ENCODE measurements around the gene GP9.
"Not testable (repeated sequence)": the region's sequence is repeated elsewhere in the genome, so short reads cannot be mapped to it uniquely, and the experiment has no call there.

The GP9 gene

DNA sequence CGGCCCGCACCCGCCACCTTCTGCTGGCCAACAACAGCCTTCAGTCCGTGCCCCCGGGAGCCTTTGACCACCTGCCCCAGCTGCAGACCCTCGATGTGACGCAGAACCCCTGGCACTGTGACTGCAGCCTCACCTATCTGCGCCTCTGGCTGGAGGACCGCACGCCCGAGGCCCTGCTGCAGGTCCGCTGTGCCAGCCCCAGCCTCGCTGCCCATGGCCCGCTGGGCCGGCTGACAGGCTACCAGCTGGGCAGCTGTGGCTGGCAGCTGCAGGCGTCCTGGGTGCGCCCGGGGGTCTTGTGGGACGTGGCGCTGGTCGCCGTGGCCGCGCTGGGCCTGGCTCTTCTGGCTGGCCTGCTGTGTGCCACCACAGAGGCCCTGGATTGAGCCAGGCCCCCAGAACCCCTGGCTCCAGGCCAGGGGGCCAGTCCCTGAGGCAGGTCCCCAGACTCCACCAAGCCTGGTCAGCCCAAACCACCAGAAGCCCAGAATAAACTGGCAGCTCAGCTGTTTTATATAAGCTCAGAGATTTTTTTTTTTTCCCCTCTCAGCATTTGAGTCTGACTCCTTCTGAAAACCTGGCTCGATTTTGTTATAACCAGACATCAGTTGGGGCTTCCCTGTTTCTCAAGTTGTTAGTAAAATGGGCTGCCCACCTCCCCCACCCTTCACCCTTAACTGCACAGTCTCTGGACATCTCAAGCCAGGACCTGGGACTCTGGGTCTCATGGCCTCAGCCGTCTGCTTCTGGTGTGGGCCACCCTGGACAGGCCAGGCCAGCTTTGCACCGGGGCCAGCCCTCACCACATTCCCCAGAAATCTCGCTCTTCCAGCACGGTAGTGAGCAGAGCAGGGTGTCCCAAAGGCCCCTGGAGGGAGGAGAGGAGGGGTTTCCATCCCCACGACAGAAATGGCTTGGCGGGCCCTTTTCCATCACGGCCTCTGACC lies 1.6 kb downstream of the GP9 start:
- Histone ChIP-seq H3K36me3 (ENCODE audit: control insufficient read depth, insufficient read depth, low read length) (no peaks in the 10 kb centered on the region), H3K27me3 (ENCODE audit: control insufficient read depth, insufficient read depth, low read length, poor library complexity, severe bottlenecking) (no peaks in the 10 kb centered on the region), H3K27ac (ENCODE audit: insufficient read depth, low read depth, low read length, poor library complexity, severe bottlenecking) (no peak overlapping the region), H3K4me3 (ENCODE audit: insufficient read depth, low read depth, low read length) (no peak overlapping the region), H3K4me1 (ENCODE audit: control insufficient read depth, insufficient read depth, low read length) (no peaks in the 10 kb centered on the region), H3K9me3 (ENCODE audit: control insufficient read depth, low read length) (no peaks in the 10 kb centered on the region)
- 95% methylated on average over 32 of the region's 32 CpGs for WGBS, 2 experiments

DNA sequence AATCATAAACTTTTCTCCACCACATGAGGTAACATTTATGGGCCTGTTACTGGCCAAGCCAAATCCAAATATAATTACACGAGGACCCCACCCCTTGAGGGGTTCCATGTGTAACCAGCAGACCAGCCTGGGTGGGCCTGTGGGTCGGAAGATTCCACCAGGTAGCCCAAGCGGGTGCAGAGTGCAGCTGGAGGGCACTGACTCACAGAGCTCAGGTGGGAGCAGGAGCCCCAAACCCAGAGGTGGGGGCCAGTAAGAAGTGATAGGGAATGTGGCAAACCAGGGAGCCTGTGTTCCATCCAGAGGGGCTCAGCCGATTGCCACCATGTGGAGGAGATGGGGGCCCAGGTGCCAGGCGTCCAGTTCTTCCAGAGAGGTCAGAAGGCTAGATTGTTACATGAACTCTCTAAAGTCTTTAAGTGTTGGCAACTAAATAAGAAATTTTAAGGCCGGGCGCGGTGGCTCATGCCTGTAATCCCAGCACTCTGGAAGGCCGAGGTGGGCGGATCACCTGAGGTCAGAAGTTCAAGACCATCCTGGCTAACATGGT lies 2.6 kb downstream of the GP9 start:
- Histone ChIP-seq H3K36me3 (ENCODE audit: control insufficient read depth, insufficient read depth, low read length) (no peaks in the 10 kb centered on the region), H3K4me3 (ENCODE audit: insufficient read depth, low read depth, low read length) (no peak overlapping the region), H3K27me3 (ENCODE audit: control insufficient read depth, insufficient read depth, low read length, poor library complexity, severe bottlenecking) (no peaks in the 10 kb centered on the region), H3K9me3 (ENCODE audit: control insufficient read depth, low read length) (no peaks in the 10 kb centered on the region), H3K4me1 (ENCODE audit: control insufficient read depth, insufficient read depth, low read length) (no peaks in the 10 kb centered on the region), H3K27ac (ENCODE audit: insufficient read depth, low read depth, low read length, poor library complexity, severe bottlenecking) (no peak overlapping the region)
- WGBS, 2 experiments, result 94% methylated on average over 10 of the region's 10 CpGs

DNA sequence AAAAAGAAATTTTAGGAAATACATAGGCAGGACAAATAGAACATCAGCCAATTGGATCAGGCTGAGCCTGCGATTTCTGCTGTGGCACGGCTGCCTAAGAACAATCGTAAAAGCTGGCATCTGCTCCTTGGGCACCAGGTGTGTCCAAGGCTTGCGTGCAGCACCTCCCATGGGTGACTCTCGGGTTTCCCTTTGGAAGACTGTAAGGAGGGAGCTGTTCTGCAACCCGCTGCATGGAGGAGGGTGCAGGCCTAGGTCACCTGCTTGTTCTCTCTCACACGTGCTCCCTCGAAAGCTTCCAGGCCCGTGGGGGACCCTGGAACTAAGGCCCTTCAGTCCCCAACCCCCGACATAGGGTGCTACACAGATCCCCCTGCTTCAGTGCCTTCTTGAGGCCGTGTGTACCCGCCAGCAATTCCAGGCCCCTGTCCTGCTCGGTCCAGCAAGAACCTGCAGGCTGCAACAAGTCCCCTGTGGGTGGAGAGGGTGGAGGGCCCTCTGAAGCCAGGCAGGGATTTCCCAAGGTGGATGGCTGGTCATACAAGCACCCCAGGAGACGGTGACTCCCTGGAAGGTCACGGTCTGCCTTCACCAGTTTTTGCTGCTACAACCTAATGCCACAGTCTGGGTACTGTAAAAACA lies 3.4 kb downstream of the GP9 start:
- no peaks in the 10 kb centered on the region for H3K36me3 ChIP-seq (ENCODE audit: control insufficient read depth, insufficient read depth, low read length)
- no peaks in the 10 kb centered on the region for H3K9me3 ChIP-seq (ENCODE audit: control insufficient read depth, low read length)
- H3K27ac ChIP-seq (ENCODE audit: insufficient read depth, low read depth, low read length, poor library complexity, severe bottlenecking), result no peak overlapping the region
- 93 to 94% methylated on average over 15 of the region's 15 CpGs for WGBS, 2 experiments
- H3K4me3 ChIP-seq (ENCODE audit: insufficient read depth, low read depth, low read length), result no peak overlapping the region
- no peaks in the 10 kb centered on the region for H3K4me1 ChIP-seq (ENCODE audit: control insufficient read depth, insufficient read depth, low read length)
- no peaks in the 10 kb centered on the region for H3K27me3 ChIP-seq (ENCODE audit: control insufficient read depth, insufficient read depth, low read length, poor library complexity, severe bottlenecking)

DNA sequence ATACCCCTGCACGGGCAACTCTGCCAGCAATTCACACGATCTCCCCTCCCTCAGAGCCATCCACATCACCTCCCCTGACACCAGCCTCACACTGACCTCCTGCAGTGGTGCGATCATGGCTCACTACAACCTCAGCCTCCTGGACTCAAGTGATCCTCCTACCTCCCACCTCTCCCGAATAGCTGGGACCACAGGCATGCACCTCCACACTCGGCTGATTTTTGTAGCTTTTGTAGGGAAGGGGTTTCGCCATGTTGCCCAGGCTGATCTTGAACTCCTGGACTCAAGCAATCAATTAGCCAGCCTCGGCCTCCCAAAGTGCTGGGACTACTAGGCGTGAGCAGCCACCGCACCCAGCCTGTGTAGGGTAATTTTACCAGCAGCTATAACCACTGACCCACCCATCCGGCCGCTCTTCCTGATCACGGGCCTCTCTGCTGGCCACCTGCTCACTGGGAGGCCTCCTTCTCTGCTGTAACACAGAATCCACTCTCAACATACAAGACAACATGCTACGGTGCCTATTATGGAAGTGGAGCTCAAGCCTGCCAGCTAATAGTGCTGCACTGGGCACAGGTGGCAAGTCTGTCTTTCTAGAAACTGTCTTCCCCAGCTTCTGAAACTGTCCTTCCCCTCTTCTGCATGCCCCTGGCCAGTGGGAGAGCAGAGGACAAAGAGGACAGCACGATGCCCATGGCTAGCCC lies 4.6 kb downstream of the GP9 start:
- no peaks in the 10 kb centered on the region for H3K36me3 ChIP-seq (ENCODE audit: control insufficient read depth, insufficient read depth, low read length)

DNA sequence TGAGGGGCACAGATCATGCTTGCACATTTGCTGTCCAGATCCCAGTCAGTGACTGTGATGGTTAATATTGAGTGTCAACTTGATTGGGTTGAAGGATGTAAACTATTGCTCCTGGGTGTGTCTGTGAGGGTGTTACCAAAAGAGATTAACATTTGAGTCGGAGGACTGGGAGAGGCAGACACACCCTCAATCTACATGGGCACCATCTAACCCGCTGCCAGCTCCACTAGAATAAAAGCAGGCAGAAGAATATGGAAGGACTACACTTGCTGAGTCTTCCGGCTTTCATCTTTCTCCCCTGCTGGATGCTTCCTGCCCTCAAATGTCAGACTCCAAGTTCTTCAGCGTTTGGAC lies 5.1 kb downstream of the GP9 start:
- H3K4me3 ChIP-seq (ENCODE audit: insufficient read depth, low read depth, low read length), result no peak overlapping the region
- WGBS, 2 experiments, result 90 to 95% methylated on average over 4 of the region's 4 CpGs
- no peak overlapping the region for H3K27ac ChIP-seq (ENCODE audit: insufficient read depth, low read depth, low read length, poor library complexity, severe bottlenecking)
- no peaks in the 10 kb centered on the region for H3K4me1 ChIP-seq (ENCODE audit: control insufficient read depth, insufficient read depth, low read length)
- no peaks in the 10 kb centered on the region for H3K9me3 ChIP-seq (ENCODE audit: control insufficient read depth, low read length)
- no peaks in the 10 kb centered on the region for H3K36me3 ChIP-seq (ENCODE audit: control insufficient read depth, insufficient read depth, low read length)
- H3K27me3 ChIP-seq (ENCODE audit: control insufficient read depth, insufficient read depth, low read length, poor library complexity, severe bottlenecking), result no peaks in the 10 kb centered on the region

More for the DNA sequence above, 4.6 kb downstream of the GP9 start:
- Histone ChIP-seq H3K27ac (ENCODE audit: insufficient read depth, low read depth, low read length, poor library complexity, severe bottlenecking) (no peak overlapping the region), H3K27me3 (ENCODE audit: control insufficient read depth, insufficient read depth, low read length, poor library complexity, severe bottlenecking) (no peaks in the 10 kb centered on the region), H3K9me3 (ENCODE audit: control insufficient read depth, low read length) (no peaks in the 10 kb centered on the region), H3K4me3 (ENCODE audit: insufficient read depth, low read depth, low read length) (no peak overlapping the region), H3K4me1 (ENCODE audit: control insufficient read depth, insufficient read depth, low read length) (no peaks in the 10 kb centered on the region)
- 90 to 91% methylated on average over 14 of the region's 14 CpGs for WGBS, 2 experiments

DNA sequence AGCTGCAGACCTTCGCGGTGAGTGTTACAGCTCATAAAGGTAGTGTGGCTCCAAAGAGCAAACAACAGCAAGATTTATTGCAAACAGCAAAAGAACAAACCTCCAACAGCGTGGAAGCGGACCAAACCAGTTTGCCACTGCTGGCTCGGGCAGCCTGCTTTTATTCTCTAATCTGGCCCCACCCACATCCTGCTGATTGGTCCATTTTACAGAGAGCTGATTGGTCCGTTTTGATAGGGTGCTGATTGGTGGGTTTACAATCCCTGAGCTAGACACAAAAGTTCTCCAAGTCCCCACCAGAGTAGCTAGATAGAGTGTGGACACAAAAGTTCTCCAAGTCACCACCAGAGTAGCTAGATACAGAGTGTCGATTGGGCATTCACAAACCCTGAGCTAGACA lies 7.1 kb downstream of the GP9 start:
- H3K36me3 ChIP-seq (ENCODE audit: control insufficient read depth, insufficient read depth, low read length); H3K4me3 ChIP-seq (ENCODE audit: insufficient read depth, low read depth, low read length); H3K27ac ChIP-seq (ENCODE audit: insufficient read depth, low read depth, low read length, poor library complexity, severe bottlenecking); H3K4me1 ChIP-seq (ENCODE audit: control insufficient read depth, insufficient read depth, low read length); H3K9me3 ChIP-seq (ENCODE audit: control insufficient read depth, low read length); H3K27me3 ChIP-seq (ENCODE audit: control insufficient read depth, insufficient read depth, low read length, poor library complexity, severe bottlenecking): not testable (repeated sequence)
- 93 to 94% methylated on average over 7 of the region's 7 CpGs for WGBS, 2 experiments

DNA sequence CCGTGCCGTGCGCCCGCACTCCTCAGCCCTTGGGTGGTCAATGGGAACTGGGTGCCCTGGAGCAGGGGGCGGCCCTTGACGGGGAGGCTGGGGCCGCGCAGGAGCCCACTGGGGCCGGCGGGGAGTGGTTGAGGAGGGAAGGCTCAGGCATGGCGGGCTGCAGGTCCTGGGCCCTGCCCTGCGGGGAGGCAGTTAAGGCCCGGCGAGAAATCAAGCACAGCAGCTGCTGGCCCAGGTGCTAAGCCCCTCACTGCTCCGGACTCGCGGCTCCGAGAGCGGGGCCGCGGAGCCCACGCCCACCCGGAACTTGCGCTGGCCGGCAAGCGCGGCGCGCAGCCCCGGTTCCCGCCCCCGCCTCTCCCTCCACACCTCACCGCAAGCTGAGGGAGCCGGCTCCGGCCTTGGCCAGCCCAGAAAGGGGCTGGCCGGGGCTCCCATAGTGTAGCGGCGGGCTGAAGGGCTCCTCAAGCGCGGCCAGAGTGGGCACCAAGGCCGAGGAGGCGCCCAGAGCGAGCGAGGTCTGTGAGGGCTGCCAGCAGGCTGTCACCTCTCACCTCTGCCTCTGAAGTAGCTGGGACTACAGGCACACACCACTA lies 7.8 kb downstream of the GP9 start:
- Histone ChIP-seq H3K4me1 (ENCODE audit: control insufficient read depth, insufficient read depth, low read length) (no peaks in the 10 kb centered on the region), H3K36me3 (ENCODE audit: control insufficient read depth, insufficient read depth, low read length) (no peaks in the 10 kb centered on the region), H3K27ac (ENCODE audit: insufficient read depth, low read depth, low read length, poor library complexity, severe bottlenecking) (no peak overlapping the region), H3K4me3 (ENCODE audit: insufficient read depth, low read depth, low read length) (no peak overlapping the region), H3K9me3 (ENCODE audit: control insufficient read depth, low read length) (no peaks in the 10 kb centered on the region), H3K27me3 (ENCODE audit: control insufficient read depth, insufficient read depth, low read length, poor library complexity, severe bottlenecking) (no peaks in the 10 kb centered on the region)
- WGBS, 2 experiments, result 84 to 85% methylated on average over 44 of the region's 44 CpGs

DNA sequence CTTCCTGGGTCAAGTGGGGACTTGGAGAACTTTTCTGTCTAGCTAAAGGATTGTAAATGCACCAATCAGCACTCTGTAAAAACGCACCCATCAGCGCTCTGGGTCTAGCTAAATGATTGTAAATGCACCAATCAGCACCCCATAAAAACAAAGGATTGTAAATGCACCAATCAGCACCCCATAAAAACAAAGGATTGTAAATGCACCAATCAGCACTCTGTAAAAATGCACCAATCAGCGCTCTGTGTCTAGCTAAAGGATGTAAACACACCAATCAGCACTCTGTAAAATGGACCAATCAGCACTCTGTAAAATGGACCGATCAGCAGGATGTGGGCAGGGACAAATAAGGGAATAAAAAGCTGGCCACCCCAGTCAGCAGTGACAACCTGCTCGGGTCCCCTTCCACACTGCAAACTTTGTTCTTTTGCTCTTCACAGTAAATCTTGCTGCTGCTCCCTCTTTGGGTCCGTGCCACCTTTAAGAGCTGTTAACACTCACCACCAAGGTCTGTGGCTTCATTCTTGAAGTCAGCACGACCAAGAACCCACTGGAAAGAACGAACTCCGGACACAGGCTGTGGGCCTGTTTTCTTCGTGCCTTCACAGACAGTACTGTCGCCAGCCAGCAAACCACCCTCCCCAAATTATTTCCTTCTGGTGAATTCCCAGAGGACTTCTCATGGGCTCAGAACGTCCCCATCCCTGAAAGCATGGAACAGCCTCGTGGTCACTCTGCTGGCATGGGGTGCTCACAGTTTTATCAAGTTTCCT lies 8.9 kb downstream of the GP9 start:
- not testable (repeated sequence) for H3K4me3 ChIP-seq (ENCODE audit: insufficient read depth, low read depth, low read length); H3K9me3 ChIP-seq (ENCODE audit: control insufficient read depth, low read length); H3K4me1 ChIP-seq (ENCODE audit: control insufficient read depth, insufficient read depth, low read length); H3K27ac ChIP-seq (ENCODE audit: insufficient read depth, low read depth, low read length, poor library complexity, severe bottlenecking); H3K27me3 ChIP-seq (ENCODE audit: control insufficient read depth, insufficient read depth, low read length, poor library complexity, severe bottlenecking); H3K36me3 ChIP-seq (ENCODE audit: control insufficient read depth, insufficient read depth, low read length)
- WGBS, 2 experiments, result 90 to 91% methylated on average over 13 of the region's 13 CpGs

DNA sequence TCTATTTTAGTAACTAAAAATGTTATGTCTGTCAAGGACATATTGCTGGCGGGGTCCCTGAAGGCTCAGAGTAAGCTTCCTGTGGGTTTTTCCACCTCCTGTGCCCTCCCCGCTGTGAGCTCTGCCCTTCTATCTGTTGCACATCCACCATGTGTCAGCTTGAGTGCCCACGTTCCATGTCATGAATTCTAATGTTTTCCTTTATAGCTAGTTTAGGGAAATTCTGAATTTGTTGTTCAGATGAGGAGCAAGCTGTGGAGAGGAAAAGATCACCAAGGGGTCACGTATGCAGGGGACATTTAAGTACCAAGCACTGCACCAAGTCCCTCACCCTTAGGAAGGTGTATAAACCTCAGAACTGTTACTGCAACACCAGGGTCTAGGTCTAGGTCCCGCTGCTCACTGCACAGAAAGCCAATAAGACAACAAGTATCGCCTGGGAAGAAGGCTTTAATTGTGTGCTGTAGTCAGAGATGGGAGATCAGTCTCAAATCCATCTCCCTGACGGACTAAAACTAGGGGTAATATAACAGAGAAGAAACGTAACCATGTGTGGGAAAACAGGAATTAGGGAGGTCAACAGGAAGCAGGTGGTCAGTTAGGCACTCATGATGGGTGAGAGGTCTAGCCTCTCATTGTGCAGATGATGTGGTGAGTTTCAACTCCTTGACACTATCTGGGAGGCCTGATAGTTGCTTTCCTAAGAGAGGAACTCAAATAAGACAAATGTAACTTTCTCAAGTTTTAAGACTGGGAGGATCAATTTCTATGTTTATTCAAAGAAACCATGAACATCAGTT lies 9.7 kb downstream of the GP9 start:
- Histone ChIP-seq H3K4me1 (ENCODE audit: control insufficient read depth, insufficient read depth, low read length) (no peaks in the 10 kb centered on the region), H3K27me3 (ENCODE audit: control insufficient read depth, insufficient read depth, low read length, poor library complexity, severe bottlenecking) (no peaks in the 10 kb centered on the region), H3K4me3 (ENCODE audit: insufficient read depth, low read depth, low read length) (no peak overlapping the region), H3K36me3 (ENCODE audit: control insufficient read depth, insufficient read depth, low read length) (no peaks in the 10 kb centered on the region), H3K27ac (ENCODE audit: insufficient read depth, low read depth, low read length, poor library complexity, severe bottlenecking) (no peak overlapping the region), H3K9me3 (ENCODE audit: control insufficient read depth, low read length) (no peaks in the 10 kb centered on the region)
- 91 to 92% methylated on average over 8 of the region's 8 CpGs for WGBS, 2 experiments

Data from ectodermal cell (in vitro differentiated cells).